ENCODE data around the gene THTPA.
A peak's percentile ranks its signal among the peaks of the same experiment; 100 is the strongest.
"Not testable (repeated sequence)": the region's sequence is repeated elsewhere in the genome, so short reads cannot be mapped to it uniquely, and the experiment has no call there.

Gene THTPA

DNA sequence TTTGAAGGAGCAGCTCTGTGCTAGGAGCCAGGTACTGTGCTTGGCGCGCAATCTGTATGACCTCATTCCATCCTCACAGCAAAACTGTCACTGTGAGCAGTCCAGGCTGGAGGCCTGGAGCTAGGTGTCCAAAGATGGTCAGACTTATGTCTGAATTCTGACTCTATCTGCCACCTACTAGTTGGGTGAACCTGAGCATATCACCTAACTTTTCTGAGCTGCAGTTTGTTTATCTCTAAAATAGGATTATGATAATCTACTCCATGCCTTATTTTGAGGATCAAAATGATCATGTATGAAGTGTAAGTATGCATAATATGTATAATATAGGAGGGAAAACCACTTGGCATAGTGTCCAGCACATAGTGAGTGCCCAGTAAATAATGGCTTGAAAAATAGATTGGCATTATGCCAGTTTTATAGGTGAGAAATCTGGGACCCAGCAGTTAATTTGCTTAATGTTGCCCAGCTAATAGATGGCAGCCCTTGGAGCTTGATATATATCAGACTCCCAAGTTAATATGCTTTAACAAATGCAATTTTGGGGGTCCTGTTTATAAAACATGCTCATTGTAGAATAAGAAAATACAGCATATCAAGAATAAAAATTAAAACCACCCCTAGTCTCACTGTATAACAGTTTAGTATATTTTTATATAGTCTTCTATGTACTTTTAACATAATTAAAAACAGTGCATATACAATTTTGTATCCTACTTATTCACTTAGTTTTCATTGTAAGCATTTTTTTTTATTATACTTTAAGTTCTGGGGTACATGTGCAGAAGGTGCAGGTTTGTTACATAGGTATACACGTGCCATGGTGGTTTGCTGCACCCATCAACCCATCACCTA lies 27.1 kb downstream of the THTPA start:
- no peak overlapping the region for H3K4me3 ChIP-seq (ENCODE audit: low read depth, low read length)
- TF ChIP-seq, protein P1, sequence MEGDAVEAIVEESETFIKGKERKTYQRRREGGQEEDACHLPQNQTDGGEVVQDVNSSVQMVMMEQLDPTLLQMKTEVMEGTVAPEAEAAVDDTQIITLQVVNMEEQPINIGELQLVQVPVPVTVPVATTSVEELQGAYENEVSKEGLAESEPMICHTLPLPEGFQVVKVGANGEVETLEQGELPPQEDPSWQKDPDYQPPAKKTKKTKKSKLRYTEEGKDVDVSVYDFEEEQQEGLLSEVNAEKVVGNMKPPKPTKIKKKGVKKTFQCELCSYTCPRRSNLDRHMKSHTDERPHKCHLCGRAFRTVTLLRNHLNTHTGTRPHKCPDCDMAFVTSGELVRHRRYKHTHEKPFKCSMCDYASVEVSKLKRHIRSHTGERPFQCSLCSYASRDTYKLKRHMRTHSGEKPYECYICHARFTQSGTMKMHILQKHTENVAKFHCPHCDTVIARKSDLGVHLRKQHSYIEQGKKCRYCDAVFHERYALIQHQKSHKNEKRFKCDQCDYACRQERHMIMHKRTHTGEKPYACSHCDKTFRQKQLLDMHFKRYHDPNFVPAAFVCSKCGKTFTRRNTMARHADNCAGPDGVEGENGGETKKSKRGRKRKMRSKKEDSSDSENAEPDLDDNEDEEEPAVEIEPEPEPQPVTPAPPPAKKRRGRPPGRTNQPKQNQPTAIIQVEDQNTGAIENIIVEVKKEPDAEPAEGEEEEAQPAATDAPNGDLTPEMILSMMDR (IDR thresholded peaks at IDR 0.05; ENCODE audit: low read depth, low read length) = no peak

DNA sequence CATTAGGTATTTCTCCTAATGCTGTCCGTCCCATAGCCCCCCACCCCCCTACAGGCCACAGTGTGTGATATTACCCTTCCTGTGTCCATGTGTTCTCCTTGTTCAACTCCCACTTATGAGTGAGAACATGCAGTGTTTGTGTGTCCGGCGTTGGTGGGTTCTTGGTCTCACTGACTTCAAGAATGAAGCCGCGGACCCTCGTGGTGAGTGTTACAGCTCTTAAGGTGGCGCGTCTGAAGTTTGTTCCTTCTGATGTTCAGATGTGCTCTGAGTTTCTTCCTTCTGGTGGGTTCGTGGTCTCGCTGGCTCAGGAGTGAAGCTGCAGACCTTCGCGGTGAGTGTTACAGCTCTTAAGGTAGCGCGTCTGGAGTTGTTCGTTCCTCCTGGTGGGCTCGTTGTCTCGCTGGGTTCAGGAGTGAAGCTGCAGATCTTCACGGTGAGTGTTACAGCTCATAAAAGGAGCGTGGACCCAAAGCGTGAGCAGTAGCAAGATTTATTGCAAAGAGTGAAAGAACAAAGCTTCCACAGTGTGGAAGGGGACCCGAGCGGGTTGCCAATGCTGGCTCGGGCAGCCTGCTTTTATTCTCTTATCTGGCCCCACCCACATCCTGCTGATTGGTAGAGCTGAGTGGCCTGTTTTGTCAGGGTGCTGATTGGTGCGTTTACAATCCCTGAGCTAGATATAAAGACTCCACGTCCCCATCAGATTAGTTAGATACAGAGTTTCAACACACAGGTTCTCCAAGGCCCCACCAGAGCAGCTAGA lies 27.9 kb downstream of the THTPA start:
- not testable (repeated sequence) for H3K4me3 ChIP-seq (ENCODE audit: low read depth, low read length)

DNA sequence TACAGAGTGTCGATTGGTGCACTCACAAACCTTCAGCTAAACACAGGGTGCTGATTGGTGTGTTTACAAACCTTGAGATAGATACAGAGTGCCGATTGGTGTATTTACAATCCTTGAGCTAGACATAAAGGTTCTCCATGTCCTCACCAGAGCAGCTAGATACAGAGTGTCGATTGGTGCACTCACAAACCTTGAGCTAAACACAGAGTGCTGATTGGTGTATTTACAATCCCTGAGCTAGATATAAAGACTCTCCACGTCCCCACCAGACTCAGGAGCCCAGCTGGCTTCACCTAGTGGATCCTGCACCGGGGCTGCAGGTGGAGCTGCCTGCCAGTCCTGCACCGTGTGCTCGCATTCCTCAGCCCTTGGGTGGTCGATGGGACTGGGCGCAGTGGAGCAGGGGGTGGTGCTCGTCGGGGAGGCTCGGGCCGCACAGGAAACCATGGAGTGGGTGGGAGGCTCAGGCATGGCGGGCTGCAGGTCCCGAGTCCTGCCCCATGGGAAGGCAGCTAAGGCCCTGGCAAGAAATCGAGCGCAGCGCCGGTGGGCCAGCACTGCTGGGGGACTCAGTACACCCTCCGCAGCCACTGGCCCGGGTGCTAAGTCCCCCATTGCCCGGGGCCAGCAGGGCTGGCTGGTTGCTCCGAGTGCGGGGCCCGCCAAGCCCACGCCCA lies 28.6 kb downstream of the THTPA start:
- not testable (repeated sequence) for H3K4me3 ChIP-seq (ENCODE audit: low read depth, low read length)

DNA sequence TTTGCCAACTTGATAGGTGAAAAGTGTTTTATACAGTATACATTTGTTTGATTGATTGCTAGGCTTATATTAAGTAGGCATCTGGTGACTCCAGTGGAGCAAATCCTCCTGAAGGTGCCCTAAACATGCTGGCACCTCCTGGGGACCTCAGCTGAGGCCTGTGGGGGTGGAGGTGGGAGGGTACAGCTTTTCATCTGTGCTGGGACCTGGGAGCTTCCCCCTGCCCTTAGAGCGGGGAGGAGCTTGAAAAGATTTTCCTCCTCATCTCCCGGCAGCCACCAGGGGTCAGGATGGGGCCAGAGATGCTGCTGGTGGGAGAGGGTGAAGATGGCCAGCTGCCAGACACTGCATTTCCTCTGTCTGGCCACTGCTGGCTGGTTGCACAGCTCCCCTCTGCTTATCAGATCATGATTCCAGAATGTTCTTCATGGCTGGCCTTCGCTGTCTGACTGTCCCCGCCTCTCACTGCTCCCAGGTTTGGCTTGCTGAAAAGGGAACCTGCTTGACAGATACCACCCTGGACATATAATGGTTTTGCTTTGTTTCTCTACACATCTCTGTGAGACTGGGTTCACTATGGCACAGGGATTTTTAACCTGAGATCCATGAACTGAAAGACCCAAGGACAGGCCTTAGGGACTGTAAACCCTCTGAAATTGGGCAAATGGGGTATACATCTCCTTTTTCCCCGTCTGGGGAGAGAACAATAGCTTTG lies 33.0 kb downstream of the THTPA start:
- TF ChIP-seq, protein P1 (IDR thresholded peaks at IDR 0.05; ENCODE audit: low read depth, low read length) = peak; percentile 73

DNA sequence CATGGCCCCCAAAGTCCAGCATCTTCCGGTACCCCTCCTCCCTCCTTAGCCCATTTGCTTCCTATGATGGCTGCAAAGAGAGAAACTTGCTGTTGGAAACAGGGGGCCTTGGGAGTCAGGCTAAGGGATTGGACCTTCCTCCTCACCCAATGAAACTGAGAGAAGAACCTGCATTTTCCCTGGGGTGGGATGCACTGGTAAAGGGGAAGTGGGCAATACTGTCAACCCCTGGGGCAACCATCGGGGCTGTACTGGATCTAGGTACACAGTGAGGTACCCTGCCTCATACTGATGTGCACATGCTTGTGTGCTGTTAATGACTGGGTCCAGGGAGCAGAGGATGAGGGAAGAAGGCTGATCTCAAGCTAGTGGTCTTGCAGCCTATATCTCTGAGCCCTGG lies 33.5 kb downstream of the THTPA start:
- TF ChIP-seq, protein P1 (IDR thresholded peaks at IDR 0.05; ENCODE audit: low read depth, low read length) = no peak
- H3K4me3 ChIP-seq (ENCODE audit: low read depth, low read length) = no peak overlapping the region

More for the DNA sequence above, 33.0 kb downstream of the THTPA start:
- no peak overlapping the region for H3K4me3 ChIP-seq (ENCODE audit: low read depth, low read length)

DNA sequence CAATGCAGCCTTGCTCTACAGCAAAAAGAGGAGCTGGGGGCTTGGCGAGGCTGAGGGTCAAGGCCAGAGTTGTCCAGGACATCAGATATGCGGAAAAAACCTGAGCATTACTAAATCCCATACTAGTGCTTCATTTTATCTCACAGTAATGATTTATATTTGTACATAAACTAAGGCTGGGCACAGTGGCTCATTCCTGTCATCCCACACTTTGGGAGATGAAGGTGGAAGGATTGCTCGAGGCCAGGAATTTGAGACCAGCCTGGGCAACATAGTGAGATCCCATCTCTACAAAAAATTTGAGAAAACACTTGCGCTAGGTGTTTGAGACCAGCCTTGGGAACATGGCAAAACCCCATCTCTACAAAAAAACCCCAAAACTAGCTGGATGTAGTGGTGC lies 34.1 kb downstream of the THTPA start:
- TF ChIP-seq, protein P1 (IDR thresholded peaks at IDR 0.05; ENCODE audit: low read depth, low read length) = no peak
- no peak overlapping the region for H3K4me3 ChIP-seq (ENCODE audit: low read depth, low read length)

DNA sequence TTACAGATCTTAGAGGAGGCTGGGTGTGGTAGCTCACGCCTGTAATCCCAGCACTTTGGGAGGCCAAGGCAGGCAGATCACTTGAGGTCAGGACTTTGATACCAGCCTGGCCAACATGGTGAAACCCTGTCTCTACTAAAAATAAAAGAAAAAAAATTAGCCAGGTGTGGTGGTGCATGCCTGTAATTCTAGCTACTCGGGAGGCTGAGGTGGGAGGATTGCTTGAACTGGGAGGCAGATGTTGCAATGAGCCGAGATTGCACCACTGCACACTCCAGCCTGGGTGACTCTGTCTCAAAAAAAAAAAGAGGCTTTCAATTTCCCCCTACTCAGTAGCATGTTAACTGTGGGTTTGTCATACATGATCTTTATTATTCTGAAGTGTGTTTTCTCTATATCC lies 38.1 kb downstream of the THTPA start:
- not testable (repeated sequence) for H3K4me3 ChIP-seq (ENCODE audit: low read depth, low read length)

DNA sequence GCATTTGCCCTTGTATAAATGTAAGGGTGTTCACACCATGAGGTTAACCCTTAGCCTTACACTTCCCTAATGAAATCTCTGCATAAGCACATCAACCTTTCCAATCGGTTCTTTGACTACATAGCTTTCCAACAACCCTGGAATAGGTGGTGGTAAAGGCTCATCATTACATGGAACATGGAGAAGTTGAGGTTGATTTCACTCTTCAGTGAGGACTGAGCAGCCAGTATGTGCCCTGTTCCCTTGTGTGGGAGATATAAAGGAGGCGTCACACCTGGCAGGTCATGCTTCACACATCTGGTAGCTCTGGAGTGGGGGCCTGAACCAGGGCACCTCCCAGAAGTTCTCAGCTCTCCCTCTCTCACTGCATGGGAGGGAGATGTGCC lies 44.2 kb downstream of the THTPA start:
- TF ChIP-seq, protein P1 (IDR thresholded peaks at IDR 0.05; ENCODE audit: low read depth, low read length) = no peak
- no peak overlapping the region for H3K4me3 ChIP-seq (ENCODE audit: low read depth, low read length)
